GM08714 (cell line): ENCODE data around the gene TMC2.
"Not testable (repeated sequence)": the region's sequence is repeated elsewhere in the genome, so short reads cannot be mapped to it uniquely, and the experiment has no call there.

Source experiments
- H3K4me3 ChIP-seq: fragments of 200-500 bp; sonication (Bioruptor generic); 2 replicates; pipeline ENCODE4 v1.5.1; 2014; ENCODE audit warnings: mild to moderate bottlenecking, low read length, inconsistent platforms
- ZNF274 ChIP-seq: IDR thresholded peaks from 2 replicates; pipeline ENCODE4 v1.6.1; 2012; ENCODE audit warnings: mild to moderate bottlenecking, low read depth, low read length

Gene TMC2

DNA sequence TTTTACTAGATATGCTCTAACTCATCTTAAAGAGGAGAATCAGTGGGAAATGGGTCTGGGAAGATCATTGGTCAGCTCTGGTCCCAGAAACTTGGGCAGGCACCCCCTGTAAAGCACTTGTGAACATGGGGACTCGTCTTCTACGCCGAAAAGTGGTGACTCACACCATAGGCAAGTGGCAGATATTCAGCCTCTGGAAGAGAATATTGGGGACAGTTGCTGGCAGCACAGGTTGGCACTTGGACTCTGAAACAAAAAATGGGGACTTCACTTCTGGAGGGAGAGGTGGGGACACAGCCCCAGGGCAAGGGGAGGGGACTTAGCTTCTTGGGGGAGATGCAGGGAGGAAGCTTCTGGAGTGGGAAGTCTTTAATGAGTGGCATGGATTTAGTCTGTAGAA is 15.8 kb upstream of the TMC2 start:
- no peak for TF ChIP-seq ZNF274
- no peak overlapping the region for H3K4me3 ChIP-seq

DNA sequence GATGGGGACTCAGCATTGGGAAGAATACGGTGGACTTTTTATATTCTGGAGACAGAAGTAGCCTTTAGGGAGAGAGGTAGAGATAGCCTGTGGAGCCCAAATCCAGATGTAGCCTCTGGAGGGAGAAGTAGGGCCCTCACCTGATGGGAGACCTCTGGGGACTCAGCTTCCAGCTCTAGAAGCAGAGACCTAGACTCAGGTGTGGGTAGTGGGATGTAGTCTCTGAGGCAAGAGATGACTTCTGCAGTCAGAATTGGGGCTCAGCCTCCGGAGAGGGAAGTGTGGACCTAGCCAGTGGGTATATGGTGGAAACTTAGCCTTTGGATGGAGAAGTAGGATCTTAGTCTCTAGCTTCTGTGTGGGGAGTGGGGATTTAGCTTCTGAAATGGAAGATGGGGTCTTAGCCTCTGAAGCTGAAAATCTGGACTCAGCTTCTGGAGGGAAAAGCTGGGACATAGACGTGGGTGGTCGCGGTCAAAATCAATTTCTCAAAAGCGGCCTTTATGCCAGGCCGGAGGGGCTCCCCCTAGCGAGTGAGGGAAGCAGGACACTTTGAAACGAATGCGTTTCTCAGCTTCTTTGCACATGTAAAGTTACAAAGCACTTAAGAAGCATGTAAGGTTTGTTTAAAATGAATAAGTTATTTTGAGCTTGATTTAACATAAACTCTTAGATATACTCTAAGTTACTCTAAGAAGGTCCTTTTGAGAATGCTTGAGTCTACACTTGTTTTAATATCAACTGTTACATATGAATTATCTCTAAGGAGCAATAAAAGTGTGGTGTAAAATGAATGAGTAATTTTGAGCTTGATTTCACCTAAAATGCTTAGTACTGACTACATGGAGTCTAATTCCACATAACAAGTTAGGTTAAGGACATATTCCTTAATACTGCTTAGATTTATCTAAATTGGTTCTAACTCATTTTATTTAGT is 14.7 kb upstream of the TMC2 start:
- TF ChIP-seq ZNF274: no peak
- no peak overlapping the region for H3K4me3 ChIP-seq

DNA sequence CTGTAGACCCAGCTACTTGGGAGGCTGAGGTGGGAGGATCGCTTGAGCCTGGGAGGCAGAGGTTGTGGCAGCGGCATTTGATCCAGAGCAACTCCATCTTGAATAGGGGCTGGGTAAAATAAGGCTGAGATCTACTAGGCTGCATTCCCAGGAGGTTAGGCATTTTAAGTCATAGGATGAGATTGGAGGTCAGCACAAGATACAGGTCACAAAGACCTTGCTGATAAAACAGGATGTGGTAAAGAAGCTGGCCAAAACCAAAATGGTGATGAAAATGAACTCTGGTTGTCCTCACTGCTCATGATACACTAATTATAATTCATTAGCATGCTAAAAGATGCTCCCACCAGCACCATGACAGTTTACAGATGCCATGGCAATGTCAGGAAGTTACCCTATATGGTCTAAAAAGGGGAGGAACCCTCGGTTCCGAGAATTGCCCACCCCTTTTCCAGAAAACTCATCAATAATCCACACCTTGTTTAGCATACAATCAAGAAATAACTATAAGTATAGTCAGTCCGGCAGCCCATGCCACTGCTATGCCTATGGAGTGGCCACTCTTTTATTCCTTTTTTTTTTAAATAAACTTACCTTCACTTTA is 13.4 kb upstream of the TMC2 start:
- H3K4me3 ChIP-seq: not testable (repeated sequence)

DNA sequence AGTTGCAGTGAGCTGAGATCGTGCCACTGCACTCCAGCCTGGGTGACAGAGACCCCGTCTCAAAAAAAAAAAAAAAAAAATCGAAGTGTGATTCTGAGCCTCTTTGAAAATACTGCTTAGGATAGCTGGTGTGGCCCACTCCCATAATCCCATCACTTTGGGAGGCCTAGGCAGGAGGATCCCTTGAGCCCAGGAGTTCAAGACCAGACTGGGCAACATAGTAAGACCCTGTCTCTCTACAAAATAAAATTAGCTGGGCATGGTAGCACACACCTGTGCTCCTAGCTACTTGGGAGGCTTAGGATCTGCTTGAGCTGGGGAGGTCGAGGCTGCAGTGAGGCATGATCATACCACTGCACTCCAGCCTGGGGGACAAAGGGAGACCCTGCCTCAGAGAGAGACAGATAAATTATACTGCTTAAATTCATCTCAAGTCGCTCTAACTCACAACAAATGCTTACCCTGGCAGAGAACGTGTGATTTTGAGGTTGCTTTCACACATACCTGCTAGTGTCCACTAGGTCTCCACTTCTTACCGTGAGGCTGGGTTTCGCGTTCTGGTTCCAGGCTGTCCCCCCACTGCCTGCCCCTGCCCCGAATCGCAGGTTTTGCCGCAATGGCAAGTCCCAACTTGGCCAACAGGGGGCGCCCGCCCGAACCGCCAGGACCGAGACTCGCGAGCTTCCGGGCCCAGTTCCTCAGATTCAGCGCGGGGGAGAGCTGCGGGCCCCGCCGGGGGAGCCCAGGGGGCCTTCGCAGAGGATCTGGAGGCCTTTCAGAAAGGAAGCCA is 12.3 kb upstream of the TMC2 start:
- peak overlapping the region; percentile 81 for H3K4me3 ChIP-seq

DNA sequence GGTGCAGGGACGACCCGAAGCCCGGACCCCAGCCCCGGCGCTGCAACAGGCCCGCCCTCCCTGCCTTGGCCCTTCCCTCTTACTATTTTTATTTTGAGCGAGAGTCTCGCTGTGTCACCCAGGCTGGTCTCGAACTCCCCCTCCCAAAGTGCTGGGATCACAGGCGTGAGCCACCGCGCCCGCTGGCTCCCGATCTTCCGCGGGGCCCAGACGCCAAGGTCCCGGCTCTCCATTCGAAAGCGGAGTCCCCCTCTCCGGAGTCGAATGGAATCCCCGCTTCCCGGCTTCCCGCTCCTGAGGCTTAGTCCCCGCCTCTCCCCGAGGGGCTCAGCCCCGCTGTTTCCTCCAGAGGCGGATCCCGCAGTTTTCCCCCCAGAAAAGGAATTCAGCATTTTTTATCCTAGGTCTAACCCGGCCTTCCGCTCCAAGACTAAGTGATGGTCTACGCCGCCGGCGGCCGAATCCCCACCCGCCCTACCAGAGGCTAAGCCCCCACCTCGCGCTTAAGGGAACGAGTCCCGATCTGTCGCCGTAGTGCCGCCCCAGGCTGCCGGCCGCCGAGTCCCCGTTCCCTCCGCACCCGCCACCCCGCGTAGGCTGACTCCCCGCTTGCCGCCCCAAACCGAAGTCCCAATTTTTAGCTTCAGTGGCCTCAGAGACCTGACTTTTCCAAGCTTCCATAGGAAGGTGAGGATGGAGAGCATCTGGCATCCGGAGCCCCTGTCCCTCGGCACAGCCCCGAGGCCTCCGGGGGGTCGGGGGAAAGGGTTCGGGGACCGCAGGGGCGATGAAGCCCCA is 11.5 kb upstream of the TMC2 start:
- H3K4me3 ChIP-seq: peak overlapping the region; percentile 81
- TF ChIP-seq ZNF274: no peak

More for the DNA sequence above, 12.3 kb upstream of the TMC2 start:
- TF ChIP-seq ZNF274: no peak

DNA sequence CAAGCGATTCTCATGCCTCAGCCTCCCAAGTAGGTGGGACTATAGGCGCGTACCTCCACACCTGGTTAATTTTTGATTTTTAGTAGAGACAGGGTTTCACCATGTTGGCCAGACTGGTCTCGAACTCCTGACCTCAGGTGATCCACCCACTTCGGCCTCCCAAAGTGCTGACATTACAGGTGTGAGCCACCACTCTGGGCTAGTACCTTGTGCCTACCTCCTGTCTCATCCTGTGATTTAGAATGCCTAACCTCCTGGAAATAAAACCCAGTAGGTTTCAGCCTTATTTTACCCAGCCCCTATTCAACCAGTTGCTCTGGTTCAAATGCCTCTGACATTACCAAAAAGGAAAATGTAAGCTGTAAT is 10.2 kb upstream of the TMC2 start:
- not testable (repeated sequence) for H3K4me3 ChIP-seq

DNA sequence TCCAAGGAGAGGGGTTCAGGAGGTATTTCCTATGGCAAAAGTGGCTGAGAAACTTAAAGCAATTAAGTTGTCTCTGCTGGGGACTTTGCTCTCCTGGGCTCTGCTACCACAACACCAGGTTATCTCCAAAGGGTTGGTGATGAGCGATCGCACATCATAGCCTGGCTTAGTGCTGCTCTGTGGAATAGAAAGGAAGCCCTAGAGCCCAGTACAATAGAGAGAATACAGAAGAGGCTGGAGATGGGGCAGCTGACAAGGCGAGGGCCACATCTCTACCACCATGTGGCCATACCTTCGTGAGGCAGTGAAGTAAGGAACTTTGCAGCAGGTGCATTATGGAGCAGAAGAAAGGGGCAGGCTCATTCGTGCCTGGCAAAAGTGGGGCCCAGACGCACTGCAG is 8.6 kb upstream of the TMC2 start:
- TF ChIP-seq ZNF274: no peak
- no peak overlapping the region for H3K4me3 ChIP-seq

DNA sequence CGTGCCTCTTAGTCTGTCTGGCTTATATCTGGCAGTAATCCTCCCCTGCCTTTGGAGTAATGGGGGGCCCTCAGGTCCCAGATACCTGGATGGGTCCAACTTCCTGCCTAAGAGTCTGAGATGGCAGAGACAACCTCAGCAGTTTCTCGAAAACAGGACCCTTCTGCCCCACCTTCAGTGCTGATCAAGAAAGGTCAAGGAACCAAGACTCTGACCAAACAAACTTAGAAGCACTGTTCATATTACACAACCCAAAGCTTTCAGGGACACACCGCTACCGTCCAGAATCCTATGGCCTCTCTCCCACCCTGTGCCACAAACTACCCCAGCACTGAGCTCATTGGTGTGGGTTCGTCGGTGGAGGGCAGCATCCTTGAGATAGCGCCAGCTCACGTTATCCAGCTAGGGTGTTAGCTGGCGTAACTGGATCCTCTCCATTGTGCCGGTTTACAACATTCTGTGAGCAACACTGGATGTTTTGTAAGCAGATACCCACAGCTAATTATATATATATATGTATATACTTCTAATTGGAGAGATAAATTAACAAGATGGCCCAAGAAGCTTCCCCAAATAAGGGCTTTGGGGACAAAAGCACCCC is 7.6 kb upstream of the TMC2 start:
- no peak overlapping the region for H3K4me3 ChIP-seq
- TF ChIP-seq ZNF274: no peak

DNA sequence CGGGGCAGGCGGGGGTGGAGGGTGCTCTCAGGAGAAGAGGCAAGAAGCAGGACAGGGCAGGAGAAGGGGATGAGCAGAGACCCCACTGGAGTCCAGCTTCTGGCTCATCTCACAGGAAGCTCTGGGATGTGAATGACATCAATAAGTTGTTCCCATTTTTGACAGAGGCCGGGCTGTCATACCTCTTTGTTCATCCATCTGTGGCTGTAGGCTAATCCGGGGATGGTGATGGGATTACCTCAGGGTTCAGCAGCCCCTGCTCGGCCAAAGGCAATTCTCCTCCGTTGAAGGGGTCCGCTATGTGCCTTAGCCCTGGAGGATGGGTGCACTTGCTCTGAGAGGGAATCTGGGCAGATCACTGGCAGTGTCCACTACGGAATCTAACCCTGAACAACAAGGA is 3.3 kb upstream of the TMC2 start:
- no peak for TF ChIP-seq ZNF274
- H3K4me3 ChIP-seq: no peak overlapping the region

DNA sequence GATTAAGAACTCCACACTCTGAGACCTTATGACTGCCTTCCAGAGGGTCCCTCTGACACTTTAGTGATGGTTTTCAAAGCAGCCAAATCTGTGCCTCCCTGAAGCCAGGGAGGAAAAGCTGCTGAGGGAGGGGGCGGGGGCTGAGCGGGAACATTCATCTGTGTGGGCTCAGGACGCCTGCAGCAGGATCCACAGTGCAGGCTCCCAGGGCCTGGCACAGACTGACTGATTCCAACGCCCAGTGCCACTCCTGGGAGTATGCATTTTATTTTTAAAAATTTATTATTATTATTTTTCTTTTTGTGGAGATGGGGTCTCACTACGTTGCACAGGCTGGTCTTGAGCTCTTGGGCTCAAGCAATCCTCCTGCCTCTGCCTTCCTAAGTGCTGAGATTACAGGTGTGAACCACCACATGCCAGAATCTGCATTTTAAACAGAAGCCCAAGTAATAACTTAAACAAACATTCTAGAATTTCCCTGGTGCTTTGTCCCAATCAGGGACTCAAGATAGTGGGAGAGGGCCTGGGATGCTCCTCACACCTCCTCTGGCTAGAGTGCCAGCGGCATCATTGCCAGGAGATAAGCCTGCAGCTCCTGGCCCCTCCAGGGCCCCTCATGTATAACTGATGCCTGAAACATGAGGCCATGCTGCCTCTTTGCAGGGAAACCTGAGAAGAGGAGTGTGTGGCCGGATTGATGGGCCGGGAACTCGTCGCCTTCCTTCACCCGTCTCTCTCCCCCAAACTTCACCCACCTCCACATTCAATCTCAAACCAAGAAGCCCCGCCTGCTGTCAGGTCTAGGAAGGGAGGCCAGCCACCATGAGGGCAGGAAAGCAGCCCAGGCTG is 438 bp upstream of the TMC2 start:
- TF ChIP-seq ZNF274: no peak
- H3K4me3 ChIP-seq: no peak overlapping the region

DNA sequence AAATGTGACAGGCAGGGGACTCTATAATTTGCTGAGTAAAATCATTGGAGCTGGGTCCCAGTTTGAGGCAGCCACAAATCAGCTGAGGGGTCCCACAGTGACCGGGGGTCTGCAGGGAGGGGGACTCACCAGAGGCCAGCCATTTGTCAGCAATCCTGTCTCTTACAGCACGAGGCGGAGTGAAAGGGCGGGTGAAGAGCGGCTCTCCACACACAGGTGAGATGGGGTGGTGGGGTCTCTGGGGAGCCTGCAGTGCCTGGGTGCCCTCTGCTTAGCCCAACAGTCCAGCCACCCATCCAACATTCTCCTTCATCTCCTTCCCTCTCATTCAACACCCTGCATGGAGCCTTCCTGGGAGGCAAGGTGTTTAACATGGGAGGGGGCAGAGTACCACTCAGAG is 728 bp downstream of the TMC2 start:
- H3K4me3 ChIP-seq: no peak overlapping the region
- no peak for TF ChIP-seq ZNF274

DNA sequence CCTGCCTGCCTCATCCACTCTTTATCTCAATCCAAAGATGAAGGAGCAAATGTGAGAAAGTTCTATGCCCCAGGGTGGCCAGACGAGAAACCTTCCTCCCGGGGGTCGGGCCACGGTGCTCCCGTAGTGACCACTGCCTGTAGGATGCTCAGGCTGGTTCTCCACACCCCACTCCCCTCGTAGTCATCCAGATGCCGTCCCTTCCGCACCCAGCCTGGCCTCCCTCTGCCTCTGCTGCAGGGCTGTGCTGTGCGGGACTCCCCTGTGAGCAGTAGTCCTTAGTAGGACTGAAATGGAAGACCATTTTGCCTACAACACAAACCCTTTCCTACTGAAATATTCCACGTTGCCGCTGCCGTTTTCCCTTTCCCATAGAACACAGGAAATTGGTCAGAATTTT is 2.0 kb downstream of the TMC2 start:
- no peak for TF ChIP-seq ZNF274
- H3K4me3 ChIP-seq: no peak overlapping the region
